HCT116 (cell line): ENCODE measurements around the gene ADGRV1.

Experiments used
- CTCF ChIP-seq, 3 experiments: fragments of 200-600 bp in 1 of 3; sonication (generic) in 1 of 3; IDR thresholded peaks in 2 of 3; conservative IDR thresholded peaks in 1 of 3; 2 replicates each; pipeline ENCODE4 v1.5.1; 2012 to 2017; ENCODE audit warnings: low read depth in 2 of 3, low read length in 2 of 3, antibody characterized with exemption in 1 of 3, borderline replicate concordance in 1 of 3, control low read depth in 1 of 3, mild to moderate bottlenecking in 1 of 3, mixed read lengths in 1 of 3, mixed run types in 1 of 3, moderate library complexity in 1 of 3; ENCODE audit not compliant: insufficient read depth in 1 of 3
- ELF1 ChIP-seq: IDR thresholded peaks from 2 replicates; pipeline ENCODE4 v1.6.1; 2012; ENCODE audit warnings: low read depth, borderline replicate concordance
- EZH2 ChIP-seq: fragments of 200-600 bp; sonication (generic); IDR thresholded peaks from 2 replicates; pipeline ENCODE4 v1.6.1; 2017; ENCODE audit warnings: antibody characterized with exemption, mixed run types
- POLR2A ChIP-seq: IDR thresholded peaks from 2 replicates; pipeline ENCODE4 v1.7.0; 2011; ENCODE audit warnings: borderline replicate concordance; ENCODE audit not compliant: insufficient read depth, insufficient read length; ENCODE audit errors: extremely low read depth

GRCh38 chr5:91031402-91031752 is 472.8 kb downstream of the ADGRV1 start:
- no peak for TF ChIP-seq CTCF (IDR thresholded peaks at IDR 0.05 in 2 of 3, conservative IDR thresholded peaks at IDR 0.05 in 1 of 3; ENCODE audit: borderline replicate concordance in 1 of 3, insufficient read depth in 1 of 3, low read depth in 2 of 3, low read length in 2 of 3)
- TF ChIP-seq ELF1: no peak
- TF ChIP-seq POLR2A: no peak
- no peak for TF ChIP-seq EZH2
